Panc1 (cell line): ENCODE data around the gene GPR142. TPM values are rescaled to one million over a fixed set of nuclear protein-coding genes. Genes with fewer than 3 reads are reported as not detected.

Source experiments
- ATAC-seq: fragments of 200-7000 bp; cut with Tn5 transposase; 2 replicates; pipeline ENCODE4 v1.9.1; 2020; ENCODE audit warnings: mild to moderate bottlenecking, moderate library complexity
- BruUV-seq: library from RNA; stranded (reverse); fragments of 400-500 nt; replicated peaks from 2 replicates; lab custom pipeline; 2021; lab: Mats Ljungman, UMichigan
- CTCF ChIA-PET: fragments of 300-600 bp; sonication (Branson Sonifier 250); formaldehyde crosslinking; loops from one replicate; lab custom pipeline; 2022; ENCODE audit warnings: antibody characterized with exemption; lab: Charles Lee
- POLR2A ChIA-PET: fragments of 300-600 bp; sonication (Branson Sonifier 250); formaldehyde crosslinking; loops from one replicate; lab custom pipeline; 2022; ENCODE audit warnings: antibody characterized with exemption; lab: Charles Lee
- DNase-seq: peaks from one replicate; pipeline ENCODE4 v3.0.0-alpha.2; 2010; ENCODE audit warnings: low read depth, low spot score
- H3K27ac ChIP-seq: 2 replicates; pipeline ENCODE4 v1.5.1; 2011; ENCODE audit warnings: mild to moderate bottlenecking, low read length, inconsistent platforms
- H3K27me3 ChIP-seq: fragments of 200-500 bp; sonication (Bioruptor generic); 2 replicates; pipeline ENCODE4 v1.6.0; 2014; ENCODE audit warnings: low read length, inconsistent platforms; ENCODE audit not compliant: control insufficient read depth, insufficient read depth
- H3K36me3 ChIP-seq: fragments of 200-500 bp; sonication (Bioruptor generic); 2 replicates; pipeline ENCODE4 v1.5.1; 2014; ENCODE audit warnings: inconsistent platforms, mild to moderate bottlenecking, low read length, moderate library complexity; ENCODE audit not compliant: control insufficient read depth, insufficient read depth
- H3K4me1 ChIP-seq: 2 replicates; pipeline ENCODE4 v1.5.1; 2011; ENCODE audit warnings: inconsistent platforms, mild to moderate bottlenecking, low read length, moderate library complexity; ENCODE audit not compliant: control insufficient read depth, insufficient read depth
- H3K4me3 ChIP-seq, 2 experiments: 2 replicates each; pipeline ENCODE4 v1.5.1; 2011 to 2012; ENCODE audit warnings: low read depth in 2 of 2, low read length in 2 of 2, mild to moderate bottlenecking in 2 of 2, inconsistent platforms in 1 of 2, moderate library complexity in 1 of 2
- H3K9me3 ChIP-seq: fragments of 200-500 bp; sonication (Bioruptor generic); 2 replicates; pipeline ENCODE4 v1.5.1; 2014; ENCODE audit warnings: low read depth, mild to moderate bottlenecking, inconsistent platforms, low read length, moderate library complexity; ENCODE audit not compliant: control insufficient read depth, insufficient read depth
- CTCF ChIP-seq: fragments of 450-650 bp; IDR thresholded peaks from 2 replicates; pipeline ENCODE4 v1.5.1; 2017; ENCODE audit warnings: mild to moderate bottlenecking
- POLR2AphosphoS5 ChIP-seq: IDR thresholded peaks from 2 replicates; pipeline ENCODE4 v1.6.1; 2012; ENCODE audit warnings: mild to moderate bottlenecking, low read depth, low read length, moderate library complexity
- REST ChIP-seq, 2 experiments: IDR thresholded peaks; 2 replicates each; pipeline ENCODE4 v1.6.1; 2011 to 2012; ENCODE audit warnings: low read depth in 2 of 2, control low read depth in 1 of 2, low read length in 1 of 2, mild to moderate bottlenecking in 1 of 2, moderate library complexity in 1 of 2; ENCODE audit not compliant: insufficient read depth in 1 of 2
- TCF7L2 ChIP-seq: IDR thresholded peaks from 2 replicates; pipeline ENCODE4 v1.6.1; 2011; ENCODE audit warnings: mild to moderate bottlenecking, low read depth, low read length, inconsistent platforms
- in situ Hi-C: cut with HindIII; loops from 2 replicates; pipeline ENCODE4 v1.10.0; 2016; ENCODE audit warnings: low sequenced_read_pairs, low pct_unique_long_range_greater_than_20kb
- intact Hi-C: fragments of 100-400 bp; cut with micrococcal nuclease; formaldehyde crosslinking; loops from one replicate; pipeline ENCODE4 v1.10.0; 2022; ENCODE audit not compliant: unreplicated experiment
- total RNA-seq: library from RNA; stranded (reverse); gene quantifications from one replicate; pipeline ENCODE4 v1.2.1, GENCODE V29; 2021; ENCODE audit not compliant: unreplicated experiment

The GPR142 gene
- total RNA-seq, 1 experiment from 2014 or later: not detected

GRCh38 chr17:74417178-74418045 lies 50.1 kb downstream of the GPR142 start:
- H3K27ac ChIP-seq: no peak overlapping the region
- no TSS peak for BruUV-seq
- intact Hi-C loops (no loop called here), in situ Hi-C loops (no loop called here)
- no peak overlapping the region for H3K4me3 ChIP-seq
- no peaks in the 10 kb centered on the region for H3K27me3 ChIP-seq
- peak; percentile 81 for ATAC-seq
- TF ChIP-seq TCF7L2 (no peak), REST (IDR thresholded peaks at IDR 0.05; ENCODE audit: insufficient read depth in 1 of 2, low read depth in 2 of 2, low read length in 1 of 2) (no peak), CTCF (no peak), POLR2AphosphoS5 (no peak)
- H3K9me3 ChIP-seq: no peaks in the 10 kb centered on the region
- ChIA-PET CTCF (interaction anchor here (0.5 kb wide), 1 partner anchor 120 kb away, joined by 3 read pairs; no protein-coding TSS in a partner anchor), POLR2A (no interaction called here)
- no peaks in the 10 kb centered on the region for H3K36me3 ChIP-seq
- no peak for DNase-seq
- no peaks in the 10 kb centered on the region for H3K4me1 ChIP-seq

GRCh38 chr17:74419928-74420411 lies 52.7 kb downstream of the GPR142 start:
- in situ Hi-C loops: no loop called here
- ChIA-PET POLR2A (no interaction called here), CTCF (no interaction called here)
- BruUV-seq: no TSS peak
- DNase-seq (no peak), ATAC-seq (no peak)
- Histone ChIP-seq H3K4me3 (no peak overlapping the region), H3K4me1 (no peaks in the 10 kb centered on the region), H3K36me3 (no peaks in the 10 kb centered on the region), H3K9me3 (no peaks in the 10 kb centered on the region), H3K27ac (no peak overlapping the region), H3K27me3 (no peaks in the 10 kb centered on the region)
- TF ChIP-seq CTCF (no peak), POLR2AphosphoS5 (no peak), TCF7L2 (no peak)
- intact Hi-C loops: no loop called here

Other genes starting within 250 kb of the GPR142 start
- 968 TPM for gene RPL38, start 163.8 kb upstream of the GPR142 start, total RNA-seq
- 8.3 TPM for gene TTYH2, start 153.9 kb upstream of the GPR142 start, total RNA-seq
- not detected for gene DNAI2, start 93.3 kb upstream of the GPR142 start, total RNA-seq
- not detected for gene KIF19, start 41.3 kb upstream of the GPR142 start, total RNA-seq
- gene BTBD17, start 5.6 kb upstream of the GPR142 start, total RNA-seq: not detected
- 57.1 TPM for gene GPRC5C, start 64.6 kb downstream of the GPR142 start, total RNA-seq
- 0.21 TPM for gene CD300A, start 99.1 kb downstream of the GPR142 start, total RNA-seq
- not detected for gene CD300LB, start 164.0 kb downstream of the GPR142 start, total RNA-seq
- gene CD300C, start 178.6 kb downstream of the GPR142 start, total RNA-seq: not detected
- gene CD300H, start 200.0 kb downstream of the GPR142 start, total RNA-seq: not detected
- gene CD300LD, start 224.8 kb downstream of the GPR142 start, total RNA-seq: not detected